ENCODE results near the gene CAMK1D. TPM values are rescaled to one million over a fixed set of nuclear protein-coding genes. Genes with fewer than 3 reads are reported as not detected.
"Not testable (repeated sequence)": the region's sequence is repeated elsewhere in the genome, so short reads cannot be mapped to it uniquely, and the experiment has no call there.

CAMK1D gene
- total RNA-seq, 8 experiments from 2014 or later, result 1.9 to 15.8 (median 7.4) TPM

GRCh38 chr10:12348294-12348869 lies 965 bp upstream of the CAMK1D start:
- H3K4me1 ChIP-seq (replicated peaks in 1 of 2), result peaks cover 0 to 10% of the 10 kb centered on the region in 2 donors
- peak overlapping the region; percentile 71 to 97 (median 90) for H3K4me3 ChIP-seq
- 40 to 100% (median 60%) methylated on average over 1 to 6 of the region's 24 CpGs; no CpG with 5 or more reads in 5 of the 10 experiments for WGBS, 10 experiments
- in situ Hi-C loops (cut with MboI; ENCODE audit: low pct_unique_long_range_greater_than_20kb in 2 of 9, low sequenced_read_pairs in 9 of 9, unreplicated experiment in 9 of 9), result no loop called here
- no peak overlapping the region for H3K27ac ChIP-seq
- no peak for ATAC-seq (replicated peaks in 6 of 8)

DNA sequence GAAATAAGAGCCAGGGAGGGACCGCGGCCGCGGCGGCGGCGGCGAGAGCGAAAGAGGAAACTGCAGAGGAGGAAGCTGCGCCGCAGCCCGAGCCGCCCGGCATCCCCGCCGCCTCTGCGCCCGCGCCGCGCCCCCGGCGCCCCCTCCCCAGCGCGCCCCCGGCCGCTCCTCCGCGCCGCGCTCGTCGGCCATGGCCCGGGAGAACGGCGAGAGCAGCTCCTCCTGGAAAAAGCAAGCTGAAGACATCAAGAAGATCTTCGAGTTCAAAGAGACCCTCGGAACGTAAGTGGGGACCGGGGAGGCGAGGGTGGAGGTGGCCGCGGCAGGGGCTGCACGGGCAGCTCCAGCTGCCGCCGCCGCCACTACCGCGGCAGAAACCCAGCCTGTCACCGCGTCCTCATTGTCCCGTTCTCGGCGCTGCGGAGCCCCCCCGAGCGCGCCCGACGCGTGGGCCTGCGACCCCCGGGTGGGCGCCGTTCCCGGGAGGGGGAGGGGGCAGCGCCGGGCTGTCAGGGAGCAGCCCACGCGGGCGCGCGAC lies 351 bp downstream of the CAMK1D start:
- peak in 6 of 8 experiments; percentile 4 to 27 (median 22) for ATAC-seq (replicated peaks in 6 of 8)
- in situ Hi-C loops (cut with MboI; ENCODE audit: low pct_unique_long_range_greater_than_20kb in 2 of 9, low sequenced_read_pairs in 9 of 9, unreplicated experiment in 9 of 9), result no loop called here
- Histone ChIP-seq H3K4me1 (replicated peaks in 1 of 2) (peaks cover 0 to 10% of the 10 kb centered on the region in 2 donors), H3K27ac (peak overlapping the region; percentile 51 to 52), H3K4me3 (peak overlapping the region; percentile 71 to 97 (median 90))
- WGBS, 10 experiments, result 0% methylated on average over 1 to 15 of the region's 73 CpGs; no CpG with 5 or more reads in 8 of the 10 experiments

DNA sequence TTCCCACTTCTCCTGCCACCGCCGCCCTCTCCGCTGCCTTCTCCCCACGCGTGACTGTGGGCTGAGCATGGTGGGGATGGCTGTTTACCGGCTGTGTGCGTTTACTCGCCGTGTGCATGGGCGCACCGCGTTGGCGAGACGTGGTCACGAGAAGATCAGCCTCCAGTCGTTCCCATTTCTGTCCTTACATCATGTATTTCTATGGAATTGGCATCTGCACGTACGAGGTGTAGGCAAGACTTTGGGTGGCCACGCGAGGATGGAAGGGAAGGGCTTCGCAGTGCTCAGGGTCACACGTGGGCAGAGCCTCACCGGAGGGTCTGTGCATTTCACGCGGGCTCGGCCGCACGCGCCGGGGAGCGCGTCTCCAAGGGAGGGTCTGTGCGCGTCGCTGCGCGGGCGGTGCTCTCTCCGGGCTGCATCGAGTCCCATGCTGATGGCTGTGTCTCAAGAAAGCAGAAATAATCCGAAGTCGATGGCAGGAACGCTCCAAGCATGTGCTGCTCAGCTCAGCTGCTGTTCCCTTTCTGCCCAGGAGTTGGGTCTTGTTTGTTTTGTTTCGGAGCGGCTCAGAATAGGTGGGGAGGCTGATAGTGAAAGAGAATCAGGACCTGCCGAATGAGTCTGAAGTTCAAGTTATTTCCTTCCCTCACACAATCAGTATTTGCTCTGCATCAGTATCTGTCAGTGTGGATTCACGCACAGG lies 973 bp downstream of the CAMK1D start:
- Histone ChIP-seq H3K27ac (peak overlapping the region; percentile 51 to 52), H3K4me3 (peak overlapping the region; percentile 71 to 97 (median 90)), H3K4me1 (replicated peaks in 1 of 2) (peaks cover 0 to 10% of the 10 kb centered on the region in 2 donors)
- in situ Hi-C loops (cut with MboI; ENCODE audit: low pct_unique_long_range_greater_than_20kb in 2 of 9, low sequenced_read_pairs in 9 of 9, unreplicated experiment in 9 of 9), result no loop called here
- 0 to 14% (median 2%) methylated on average over 1 to 24 of the region's 47 CpGs; no CpG with 5 or more reads in 1 of the 10 experiments for WGBS, 10 experiments
- peak; percentile 18 to 44 (median 34) for ATAC-seq (replicated peaks in 6 of 8)

GRCh38 chr10:12350925-12351324 lies 1.6 kb downstream of the CAMK1D start:
- ATAC-seq (replicated peaks in 6 of 8), result no peak
- in situ Hi-C loops (cut with MboI; ENCODE audit: low pct_unique_long_range_greater_than_20kb in 2 of 9, low sequenced_read_pairs in 9 of 9, unreplicated experiment in 9 of 9), result no loop called here
- WGBS, 10 experiments, result 0 to 23% (median 17%) methylated on average over 1 to 8 of the region's 9 CpGs; no CpG with 5 or more reads in 6 of the 10 experiments
- H3K4me1 ChIP-seq (replicated peaks in 1 of 2), result peaks cover 0 to 10% of the 10 kb centered on the region in 2 donors
- peak overlapping the region; percentile 71 to 97 (median 90) for H3K4me3 ChIP-seq
- H3K27ac ChIP-seq, result no peak overlapping the region

GRCh38 chr10:12351447-12351846 lies 2.1 kb downstream of the CAMK1D start:
- H3K27ac ChIP-seq, result no peak overlapping the region
- peaks cover 0 to 10% of the 10 kb centered on the region in 2 donors for H3K4me1 ChIP-seq (replicated peaks in 1 of 2)
- ATAC-seq (replicated peaks in 6 of 8), result no peak
- whole genome bisulfite sequencing, 10 experiments, result 0 to 100% (median 54%) methylated on average over 1 to 3 of the region's 8 CpGs; no CpG with 5 or more reads in 4 of the 10 experiments
- in situ Hi-C loops (cut with MboI; ENCODE audit: low pct_unique_long_range_greater_than_20kb in 2 of 9, low sequenced_read_pairs in 9 of 9, unreplicated experiment in 9 of 9), result no loop called here
- H3K4me3 ChIP-seq, result peak overlapping the region; percentile 71 to 97 (median 90)

DNA sequence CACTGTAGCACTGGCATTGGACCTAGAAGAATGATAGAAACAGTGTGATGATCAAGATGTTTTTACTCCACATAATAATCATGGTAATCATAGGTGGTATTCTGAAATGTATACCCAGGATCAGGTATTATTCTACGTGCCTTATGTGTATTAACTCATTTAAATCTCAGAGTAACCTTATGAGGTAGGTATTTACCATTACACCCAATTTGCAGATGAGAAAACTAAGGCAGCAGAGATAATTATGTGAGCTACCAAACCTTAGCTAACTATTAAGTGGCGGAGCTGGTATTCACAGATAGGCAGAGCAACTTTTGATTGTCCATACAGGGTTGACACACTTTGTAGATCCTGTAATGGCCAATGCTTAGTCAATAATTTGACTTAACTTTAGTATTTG lies 2.5 kb downstream of the CAMK1D start:
- in situ Hi-C loops (cut with MboI; ENCODE audit: low pct_unique_long_range_greater_than_20kb in 2 of 9, low sequenced_read_pairs in 9 of 9, unreplicated experiment in 9 of 9), result no loop called here
- 0 to 100% (median 72%) methylated on average over 1 to 2 of the region's 2 CpGs; no CpG with 5 or more reads in 3 of the 10 experiments for WGBS, 10 experiments
- ATAC-seq (replicated peaks in 6 of 8), result no peak
- no peak overlapping the region for H3K27ac ChIP-seq
- H3K4me3 ChIP-seq, result no peak overlapping the region
- H3K4me1 ChIP-seq (replicated peaks in 1 of 2), result peaks cover 0 to 10% of the 10 kb centered on the region in 2 donors

DNA sequence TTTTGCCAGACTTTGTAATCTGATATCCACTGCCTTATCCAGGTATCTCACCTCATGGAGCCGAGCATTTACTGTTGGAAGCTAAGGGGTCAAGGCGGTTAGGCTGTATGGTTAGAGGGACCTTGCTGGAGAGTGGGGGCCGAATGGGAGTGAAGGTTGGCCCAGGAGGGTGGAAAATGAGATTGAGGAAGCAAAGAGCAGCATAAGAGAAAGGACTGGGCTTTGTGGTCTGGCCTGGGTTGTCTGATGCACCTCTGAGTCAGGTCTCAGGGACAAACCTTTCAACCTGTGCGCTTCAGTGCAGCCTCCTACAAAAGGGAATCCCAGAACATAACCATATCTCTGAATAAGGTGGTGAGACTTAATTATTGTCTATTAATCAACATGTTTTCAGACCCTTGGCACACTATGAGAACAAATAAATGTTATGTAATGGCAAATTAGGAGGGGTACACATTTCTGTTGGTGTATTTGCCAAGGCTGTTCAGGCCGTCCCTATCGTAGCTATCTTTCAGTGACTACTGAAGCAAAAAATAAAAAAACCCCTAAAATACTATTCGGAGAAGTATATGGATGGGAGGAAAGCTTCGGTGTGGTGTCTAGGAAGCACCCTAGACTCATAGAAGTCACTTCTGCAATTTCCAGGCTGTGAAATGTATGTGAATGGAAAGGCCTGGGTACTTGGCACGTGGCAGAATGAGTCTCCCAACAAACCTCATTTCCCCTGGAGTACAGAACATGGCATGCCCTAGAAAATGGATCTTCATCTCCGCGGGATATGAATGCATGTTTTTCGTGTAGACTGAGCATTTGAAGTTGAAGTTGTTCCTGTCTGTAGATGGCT lies 4.3 kb downstream of the CAMK1D start:
- Histone ChIP-seq H3K4me3 (no peak overlapping the region), H3K27ac (no peak overlapping the region), H3K4me1 (replicated peaks in 1 of 2) (peaks cover 0 to 7% of the 10 kb centered on the region in 2 donors)
- 56 to 100% (median 77%) methylated on average over 2 to 9 of the region's 12 CpGs for WGBS, 10 experiments
- in situ Hi-C loops (cut with MboI; ENCODE audit: low pct_unique_long_range_greater_than_20kb in 2 of 9, low sequenced_read_pairs in 9 of 9, unreplicated experiment in 9 of 9), result no loop called here
- no peak for ATAC-seq (replicated peaks in 6 of 8)

DNA sequence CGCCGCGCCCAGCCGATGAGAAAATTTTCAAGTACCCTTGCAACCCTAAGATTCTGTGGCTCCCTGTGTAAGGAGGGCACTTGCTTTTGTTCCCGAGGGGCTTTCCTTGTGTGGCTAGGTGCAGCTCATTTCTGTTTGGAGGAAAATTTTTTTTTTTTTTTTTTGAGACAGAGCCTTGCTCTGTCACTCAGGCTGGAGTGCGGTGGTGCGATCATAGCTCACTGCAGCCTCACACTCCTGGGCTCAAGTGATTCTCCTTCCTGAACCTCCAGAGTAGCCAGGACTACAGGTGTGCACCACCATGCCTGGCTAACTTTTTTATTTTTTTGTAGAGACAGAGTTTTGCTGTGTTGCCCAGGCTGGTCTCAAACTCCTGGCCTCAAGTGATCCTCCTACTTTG lies 5.3 kb downstream of the CAMK1D start:
- peaks cover 8 to 11% of the 10 kb centered on the region in 2 donors for H3K4me1 ChIP-seq (replicated peaks in 1 of 2)
- 61 to 97% (median 89%) methylated on average over 4 to 7 of the region's 7 CpGs; no CpG with 5 or more reads in 6 of the 10 experiments for WGBS, 10 experiments
- ATAC-seq (replicated peaks in 6 of 8); H3K27ac ChIP-seq; in situ Hi-C loops (cut with MboI; ENCODE audit: low pct_unique_long_range_greater_than_20kb in 2 of 9, low sequenced_read_pairs in 9 of 9, unreplicated experiment in 9 of 9); H3K4me3 ChIP-seq: not testable (repeated sequence)

DNA sequence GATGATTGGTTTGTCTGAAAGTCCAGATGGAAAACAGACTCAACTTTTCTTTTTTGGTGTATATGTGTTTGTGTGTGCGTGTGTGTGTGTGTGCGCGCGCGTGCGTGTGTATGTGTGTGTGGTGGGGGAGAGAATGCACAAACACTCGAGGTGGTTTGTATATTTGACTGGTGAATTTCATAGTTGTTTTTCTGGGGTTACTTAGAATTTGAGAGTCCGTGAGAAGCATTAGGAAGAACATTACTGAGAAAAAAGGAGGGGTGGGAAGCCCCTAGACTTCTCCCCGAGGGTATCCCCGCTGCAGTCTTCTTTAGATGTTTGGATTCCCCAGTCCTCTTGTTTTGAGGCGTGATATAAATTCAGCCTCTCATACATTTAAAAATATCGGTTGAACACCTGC lies 6.0 kb downstream of the CAMK1D start:
- ATAC-seq (replicated peaks in 6 of 8), result no peak
- H3K4me3 ChIP-seq, result no peak overlapping the region
- H3K27ac ChIP-seq, result no peak overlapping the region
- peaks cover 14 to 18% of the 10 kb centered on the region in 2 donors for H3K4me1 ChIP-seq (replicated peaks in 1 of 2)
- in situ Hi-C loops (cut with MboI; ENCODE audit: low pct_unique_long_range_greater_than_20kb in 2 of 9, low sequenced_read_pairs in 9 of 9, unreplicated experiment in 9 of 9), result no loop called here
- 63 to 100% (median 86%) methylated on average over 1 to 12 of the region's 12 CpGs; no CpG with 5 or more reads in 1 of the 10 experiments for WGBS, 10 experiments

GRCh38 chr10:12357525-12358151 lies 8.3 kb downstream of the CAMK1D start:
- H3K27ac ChIP-seq, result no peak overlapping the region
- peaks cover 14 to 17% of the 10 kb centered on the region in 2 donors for H3K4me1 ChIP-seq (replicated peaks in 1 of 2)
- 74 to 100% (median 93%) methylated on average over 1 to 12 of the region's 13 CpGs; no CpG with 5 or more reads in 2 of the 10 experiments for WGBS, 10 experiments
- H3K4me3 ChIP-seq, result no peak overlapping the region
- in situ Hi-C loops (cut with MboI; ENCODE audit: low pct_unique_long_range_greater_than_20kb in 2 of 9, low sequenced_read_pairs in 9 of 9, unreplicated experiment in 9 of 9), result no loop called here
- ATAC-seq (replicated peaks in 6 of 8), result no peak

DNA sequence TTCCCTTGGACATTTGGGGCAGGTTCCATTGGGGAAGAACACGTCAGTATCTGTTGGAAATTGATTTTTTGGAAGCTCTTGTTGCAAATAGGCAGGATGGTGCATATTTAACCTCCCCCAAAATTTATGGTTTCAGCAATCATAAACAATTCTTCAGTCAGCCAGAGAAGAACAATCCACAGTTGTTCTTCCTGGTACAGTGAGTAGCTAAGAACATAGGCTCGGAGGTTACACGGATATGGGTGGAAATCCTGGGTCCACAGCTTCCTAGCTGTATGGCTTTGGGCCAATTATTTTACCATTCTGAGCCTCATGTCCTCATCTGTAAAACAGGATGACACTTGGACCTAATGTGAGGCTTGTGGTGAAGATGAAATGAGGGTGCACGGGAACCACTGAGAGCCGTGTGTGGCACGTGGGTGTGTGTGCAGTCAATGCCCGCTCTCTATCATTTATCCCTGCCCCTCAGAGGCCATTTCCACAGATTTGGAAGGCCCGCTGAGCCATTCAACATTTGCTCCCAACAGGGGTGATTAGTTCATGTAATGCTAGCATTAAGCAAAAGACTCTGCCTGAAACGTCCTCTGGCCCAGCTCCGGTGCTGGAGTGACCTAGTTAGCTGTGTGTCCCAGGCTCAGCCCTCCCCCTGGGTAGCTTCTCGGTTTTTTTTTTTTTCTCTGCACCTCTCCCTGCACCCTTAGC lies 9.7 kb downstream of the CAMK1D start:
- Histone ChIP-seq H3K27ac (no peak overlapping the region), H3K4me1 (replicated peaks in 1 of 2) (peaks cover 14 to 17% of the 10 kb centered on the region in 2 donors), H3K4me3 (no peak overlapping the region)
- 18 to 100% (median 55%) methylated on average over 1 to 7 of the region's 11 CpGs; no CpG with 5 or more reads in 1 of the 10 experiments for WGBS, 10 experiments
- in situ Hi-C loops (cut with MboI; ENCODE audit: low pct_unique_long_range_greater_than_20kb in 2 of 9, low sequenced_read_pairs in 9 of 9, unreplicated experiment in 9 of 9), result no loop called here
- peak in 1 of 8 experiments; percentile 31 for ATAC-seq (replicated peaks in 6 of 8)

GRCh38 chr10:12360461-12360860 lies 11.1 kb downstream of the CAMK1D start:
- H3K4me1 ChIP-seq (replicated peaks in 1 of 2), result peaks cover 14 to 17% of the 10 kb centered on the region in 2 donors
- no peak overlapping the region for H3K4me3 ChIP-seq
- WGBS, 10 experiments, result 20 to 98% (median 42%) methylated on average over 1 to 5 of the region's 5 CpGs; no CpG with 5 or more reads in 3 of the 10 experiments
- no peak overlapping the region for H3K27ac ChIP-seq
- in situ Hi-C loops (cut with MboI; ENCODE audit: low pct_unique_long_range_greater_than_20kb in 2 of 9, low sequenced_read_pairs in 9 of 9, unreplicated experiment in 9 of 9), result no loop called here
- no peak for ATAC-seq (replicated peaks in 6 of 8)

Measured in motor neuron (in vitro differentiated cells).